HG02973 (cell line): ENCODE measurements around the gene ATXN7L1.

Experiments
- ATAC-seq: cut with Tn5 transposase; IDR thresholded peaks from one replicate; pipeline ENCODE4 v1.9.1; 2021; ENCODE audit warnings: moderate library complexity; ENCODE audit not compliant: unreplicated experiment

The ATXN7L1 gene

GRCh38 chr7:105594034-105594433, 282.4 kb downstream of the ATXN7L1 start:
- ATAC-seq = no peak

GRCh38 chr7:105591522-105591921, 284.9 kb downstream of the ATXN7L1 start:
- ATAC-seq = no peak

- no peak for ATAC-seq
Measured at GRCh38 chr7:105590793-105591192, 285.6 kb downstream of the ATXN7L1 start.

GRCh38 chr7:105589356-105590077, 286.9 kb downstream of the ATXN7L1 start:
- peak; percentile 73 for ATAC-seq

GRCh38 chr7:105587909-105588635, 288.3 kb downstream of the ATXN7L1 start:
- ATAC-seq = no peak

- ATAC-seq = no peak
Measured at GRCh38 chr7:105585850-105586500, 290.4 kb downstream of the ATXN7L1 start.

GRCh38 chr7:105584165-105584564, 292.2 kb downstream of the ATXN7L1 start:
- ATAC-seq = no peak

- no peak for ATAC-seq
Measured at GRCh38 chr7:105583061-105583460, 293.3 kb downstream of the ATXN7L1 start.

- peak; percentile 64 for ATAC-seq
Measured at GRCh38 chr7:105581066-105581811, 295.2 kb downstream of the ATXN7L1 start, which contains the start of gene EFCAB10. Gene EFCAB10 (minus strand): TSS chr7:105581493. CDS start chr7:105581463, 30 bp downstream.

- no peak for ATAC-seq
Measured at GRCh38 chr7:105580022-105580740, 296.2 kb downstream of the ATXN7L1 start.

GRCh38 chr7:105578496-105578895, 297.9 kb downstream of the ATXN7L1 start:
- ATAC-seq = no peak

- ATAC-seq = no peak
Measured at GRCh38 chr7:105577251-105577650, 299.1 kb downstream of the ATXN7L1 start.

GRCh38 chr7:105571891-105572290, 304.5 kb downstream of the ATXN7L1 start:
- no peak for ATAC-seq

- no peak for ATAC-seq
Measured at GRCh38 chr7:105567821-105568220, 308.6 kb downstream of the ATXN7L1 start.

- no peak for ATAC-seq
Measured at GRCh38 chr7:105567024-105567423, 309.4 kb downstream of the ATXN7L1 start.

- ATAC-seq = no peak
Measured at GRCh38 chr7:105565190-105565589, 311.2 kb downstream of the ATXN7L1 start.

- ATAC-seq = no peak
Measured at GRCh38 chr7:105559926-105560325, 316.5 kb downstream of the ATXN7L1 start.
